HTERT RPE-1 (cell line): Measurements from ENCODE around the gene SGMS1.
"Not testable (repeated sequence)": the region's sequence is repeated elsewhere in the genome, so short reads cannot be mapped to it uniquely, and the experiment has no call there.

Source experiments
- in situ Hi-C: fragments of 300-500 bp; cut with MboI; formaldehyde crosslinking; loops from 4 replicates; pipeline ENCODE4 v1.14.3; 2020; ENCODE audit warnings: low sequenced_read_pairs

The SGMS1 gene

GRCh38 chr10:50561816-50562215 lies 61.9 kb downstream of the SGMS1 start:
- in situ Hi-C loops: no loop called here

GRCh38 chr10:50561266-50561665 lies 62.5 kb downstream of the SGMS1 start:
- in situ Hi-C loops: no loop called here

- in situ Hi-C loops: no loop called here
These were observed 63.4 kb downstream of the SGMS1 start for GRCh38 chr10:50560370-50560769.

- in situ Hi-C loops: no loop called here
These were observed 65.4 kb downstream of the SGMS1 start for GRCh38 chr10:50558371-50558770.

- in situ Hi-C loops: no loop called here
These were observed 66.5 kb downstream of the SGMS1 start for GRCh38 chr10:50557130-50557682.

- in situ Hi-C loops: no loop called here
These were observed 67.3 kb downstream of the SGMS1 start for GRCh38 chr10:50556237-50557120.

- in situ Hi-C loops: no loop called here
These were observed 68.7 kb downstream of the SGMS1 start for GRCh38 chr10:50554995-50555568.

GRCh38 chr10:50554376-50554994 lies 69.3 kb downstream of the SGMS1 start:
- in situ Hi-C loops: no loop called here

- in situ Hi-C loops: no loop called here
These were observed 70.8 kb downstream of the SGMS1 start for GRCh38 chr10:50552771-50553535.

- in situ Hi-C loops: no loop called here
These were observed 71.4 kb downstream of the SGMS1 start for GRCh38 chr10:50552308-50552707.

GRCh38 chr10:50551894-50552293 lies 71.9 kb downstream of the SGMS1 start:
- in situ Hi-C loops: no loop called here

- in situ Hi-C loops: no loop called here
These were observed 73.4 kb downstream of the SGMS1 start for GRCh38 chr10:50550291-50550839.

- in situ Hi-C loops: not testable (repeated sequence)
These were observed 74.6 kb downstream of the SGMS1 start for GRCh38 chr10:50549186-50549585.

GRCh38 chr10:50548481-50548880 lies 75.3 kb downstream of the SGMS1 start:
- in situ Hi-C loops: not testable (repeated sequence)

GRCh38 chr10:50546287-50546686 lies 77.5 kb downstream of the SGMS1 start:
- in situ Hi-C loops: not testable (repeated sequence)

GRCh38 chr10:50545846-50546245 lies 77.9 kb downstream of the SGMS1 start:
- in situ Hi-C loops: no loop called here

GRCh38 chr10:50544857-50545429 lies 78.8 kb downstream of the SGMS1 start:
- in situ Hi-C loops: no loop called here

GRCh38 chr10:50544095-50544856 lies 79.5 kb downstream of the SGMS1 start:
- in situ Hi-C loops: no loop called here

GRCh38 chr10:50542871-50543270 lies 80.9 kb downstream of the SGMS1 start:
- in situ Hi-C loops: no loop called here

GRCh38 chr10:50541921-50542320 lies 81.8 kb downstream of the SGMS1 start:
- in situ Hi-C loops: no loop called here
